H1 (cell line): ENCODE results near the gene OSBPL2. TPM values are rescaled to one million over a fixed set of nuclear protein-coding genes. Genes with fewer than 3 reads are reported as not detected.

Experiments
- CTCF ChIA-PET: fragments of 300-600 bp; sonication (Branson Sonifier 250); formaldehyde crosslinking; loops from one replicate; lab custom pipeline; 2021; ENCODE audit not compliant: partially characterized antibody; lab: Charles Lee
- POLR2A ChIA-PET: fragments of 300-600 bp; sonication (Branson Sonifier 250); formaldehyde crosslinking; loops from one replicate; lab custom pipeline; 2021; ENCODE audit warnings: inconsistent platforms; ENCODE audit not compliant: partially characterized antibody; lab: Charles Lee
- DNase-seq, 2 experiments: peaks; one replicate each; pipeline versions ENCODE4 v3.0.0 to v3.0.0-alpha.2; 2010 to 2022; ENCODE audit warnings: low spot score in 2 of 2, low read depth in 1 of 2, mixed read lengths in 1 of 2
- FAIRE-seq: peaks from 2 replicates; lab custom pipeline; 2011; peaks lifted over from hg19 to GRCh38; lab: Jason Lieb, UNC
- H2AFZ ChIP-seq: 2 replicates; pipeline ENCODE4 v1.8.1; 2012; ENCODE audit warnings: low read length, inconsistent platforms
- H2AK5ac ChIP-seq: 2 replicates; pipeline ENCODE4 v1.6.1; 2013; ENCODE audit warnings: low read depth, low read length
- H2BK120ac ChIP-seq: replicated peaks from 2 replicates; pipeline ENCODE3; 2013; ENCODE audit warnings: low read depth, low read length, inconsistent platforms
- H2BK12ac ChIP-seq: 2 replicates; pipeline ENCODE4 v1.6.1; 2013; ENCODE audit warnings: low read depth, low read length
- H2BK15ac ChIP-seq: 2 replicates; pipeline ENCODE4 v1.6.1; 2013; ENCODE audit warnings: low read length
- H2BK20ac ChIP-seq: 2 replicates; pipeline ENCODE4 v1.6.1; 2013; ENCODE audit warnings: low read length
- H2BK5ac ChIP-seq: 2 replicates; pipeline ENCODE4 v1.6.1; 2013; ENCODE audit warnings: low read depth, low read length
- H3K14ac ChIP-seq: 2 replicates; pipeline ENCODE4 v1.6.1; 2013; ENCODE audit warnings: inconsistent platforms; ENCODE audit not compliant: insufficient read length
- H3K18ac ChIP-seq: 2 replicates; pipeline ENCODE4 v1.6.1; 2013; ENCODE audit warnings: low read length; ENCODE audit errors: extremely low read depth
- H3K23ac ChIP-seq: 2 replicates; pipeline ENCODE4 v1.6.1; 2013; ENCODE audit warnings: inconsistent platforms; ENCODE audit not compliant: insufficient read length
- H3K23me2 ChIP-seq: 2 replicates; pipeline ENCODE4 v1.6.1; 2013; ENCODE audit warnings: low read depth, low read length
- H3K27ac ChIP-seq: 2 replicates; pipeline ENCODE4 v1.6.1; 2011; ENCODE audit warnings: low read depth, low read length, inconsistent platforms
- H3K27me3 ChIP-seq, 4 experiments: replicated peaks in 1 of 4; 1 replicate in 1 of 4; 2 replicates in 3 of 4; pipeline versions ENCODE4 v1.6.1 to v1.8.1; 2011 to 2013; ENCODE audit warnings: low read length in 3 of 4, mild to moderate bottlenecking in 3 of 4, inconsistent platforms in 2 of 4, mixed read lengths in 2 of 4, moderate library complexity in 1 of 4; ENCODE audit not compliant: control insufficient read depth in 3 of 4, insufficient read depth in 3 of 4; ENCODE audit errors: extremely low read depth in 1 of 4
- H3K36me3 ChIP-seq, 4 experiments: 2 replicates each; pipeline versions ENCODE4 v1.6.1 to v1.8.1; 2011 to 2013; ENCODE audit warnings: mild to moderate bottlenecking in 4 of 4, low read length in 3 of 4, moderate library complexity in 2 of 4, control low read depth in 1 of 4, inconsistent platforms in 1 of 4; ENCODE audit not compliant: insufficient read depth in 4 of 4, control insufficient read depth in 2 of 4
- H3K4ac ChIP-seq: replicated peaks from 2 replicates; pipeline ENCODE3; 2013; ENCODE audit warnings: low read length, low read depth, mixed read lengths, inconsistent platforms; ENCODE audit not compliant: insufficient read length
- H3K4me1 ChIP-seq, 4 experiments: replicated peaks in 1 of 4; 1 replicate in 1 of 4; 2 replicates in 3 of 4; pipeline versions ENCODE4 v1.6.1 to v1.8.1; 2011 to 2013; ENCODE audit warnings: low read length in 3 of 4, inconsistent platforms in 2 of 4, mixed read lengths in 1 of 4; ENCODE audit not compliant: insufficient read depth in 4 of 4, control insufficient read depth in 3 of 4
- H3K4me2 ChIP-seq, 2 experiments: 2 replicates each; pipeline versions ENCODE4 v1.6.1 to v1.8.1; 2011 to 2013; ENCODE audit warnings: low read depth in 2 of 2, low read length in 2 of 2, control low read depth in 1 of 2, inconsistent platforms in 1 of 2, mild to moderate bottlenecking in 1 of 2; ENCODE audit not compliant: insufficient read depth in 1 of 2
- H3K4me3 ChIP-seq, 4 experiments: fragments of 200-600, 300-600 bp in 1 of 4; sonication (generic), shearing (Covaris generic), sonication (Bioruptor Twin) in 1 of 4; 2 replicates each; pipeline versions ENCODE4 v1.5.1 to v1.8.1; 2011 to 2016; ENCODE audit warnings: low read length in 4 of 4, low read depth in 3 of 4, control low read depth in 2 of 4, inconsistent platforms in 2 of 4, mild to moderate bottlenecking in 2 of 4, mixed read lengths in 1 of 4, moderate library complexity in 1 of 4; ENCODE audit not compliant: insufficient read depth in 2 of 4; ENCODE audit errors: extremely low read depth in 1 of 4
- H3K56ac ChIP-seq: replicated peaks from 2 replicates; pipeline ENCODE3; 2013; ENCODE audit warnings: low read depth, mild to moderate bottlenecking, mixed read lengths, low read length, inconsistent platforms; ENCODE audit not compliant: insufficient read length
- H3K79me1 ChIP-seq: 2 replicates; pipeline ENCODE4 v1.6.1; 2013; ENCODE audit warnings: low read depth, low read length, control low read depth
- H3K79me2 ChIP-seq, 2 experiments: 2 replicates each; pipeline versions ENCODE4 v1.6.1 to v1.8.1; 2012 to 2013; ENCODE audit warnings: low read length in 2 of 2, mild to moderate bottlenecking in 2 of 2, inconsistent platforms in 1 of 2; ENCODE audit not compliant: insufficient read depth in 2 of 2, control insufficient read depth in 1 of 2
- H3K9ac ChIP-seq, 4 experiments: replicated peaks in 1 of 4; 1 replicate in 1 of 4; 2 replicates in 3 of 4; pipeline versions ENCODE4 v1.6.1 to v1.8.1; 2011 to 2013; ENCODE audit warnings: low read depth in 3 of 4, low read length in 3 of 4, control low read depth in 2 of 4, mild to moderate bottlenecking in 2 of 4, moderate library complexity in 2 of 4, inconsistent platforms in 1 of 4; ENCODE audit errors: extremely low read depth in 1 of 4
- H3K9me3 ChIP-seq, 2 experiments: 2 replicates each; pipeline versions ENCODE4 v1.6.1 to v1.8.1; 2012 to 2013; ENCODE audit warnings: mild to moderate bottlenecking in 2 of 2, moderate library complexity in 2 of 2, control low read depth in 1 of 2, inconsistent platforms in 1 of 2, low read depth in 1 of 2, low read length in 1 of 2, mixed read lengths in 1 of 2; ENCODE audit not compliant: insufficient read depth in 2 of 2
- H4K20me1 ChIP-seq, 2 experiments: replicated peaks in 1 of 2; 2 replicates each; pipeline versions ENCODE3 to v1.8.1; 2011 to 2013; ENCODE audit warnings: inconsistent platforms in 2 of 2, low read length in 2 of 2, mild to moderate bottlenecking in 1 of 2; ENCODE audit not compliant: insufficient read depth in 2 of 2, control insufficient read depth in 1 of 2
- H4K5ac ChIP-seq: 2 replicates; pipeline ENCODE4 v1.6.1; 2013; ENCODE audit warnings: low read length, low read depth, mixed read lengths, inconsistent platforms; ENCODE audit not compliant: insufficient read length
- H4K8ac ChIP-seq: 2 replicates; pipeline ENCODE4 v1.8.0; 2013; ENCODE audit warnings: mild to moderate bottlenecking, moderate library complexity, low read length, inconsistent platforms; ENCODE audit not compliant: insufficient read depth; ENCODE audit errors: extremely low read depth
- H4K91ac ChIP-seq: replicated peaks from 2 replicates; pipeline ENCODE3; 2013; ENCODE audit warnings: low read length, mixed read lengths, inconsistent platforms; ENCODE audit not compliant: insufficient read length
- ASH2L ChIP-seq: fragments of 200-600, 300-600 bp; sonication (generic); IDR thresholded peaks from one replicate; pipeline ENCODE4 v1.7.1; 2017; ENCODE audit warnings: low read length
- BCL11A ChIP-seq, 2 experiments: IDR thresholded peaks; one replicate each; pipeline ENCODE4 v1.6.1; 2011; ENCODE audit warnings: low read depth in 2 of 2, low read length in 2 of 2, mild to moderate bottlenecking in 2 of 2
- CBX5 ChIP-seq: fragments of 300-800, 300-1000 bp; sonication (generic); IDR thresholded peaks from 2 replicates; pipeline ENCODE4 v1.7.1; 2016; ENCODE audit warnings: antibody characterized with exemption, low read length, low read depth
- CEBPB ChIP-seq: IDR thresholded peaks from 2 replicates; pipeline ENCODE4 v1.6.1; 2012; ENCODE audit warnings: low read depth, low read length
- CHD1 ChIP-seq: IDR thresholded peaks from 2 replicates; pipeline ENCODE4 v1.6.1; 2012; ENCODE audit warnings: low read depth, low read length, improper control_type of control experiment
- HDAC2 ChIP-seq, 2 experiments: fragments of 300-600 bp in 1 of 2; sonication (generic) in 1 of 2; IDR thresholded peaks; 2 replicates each; pipeline ENCODE4 v1.6.1; 2011 to 2012; ENCODE audit warnings: low read depth in 2 of 2, low read length in 2 of 2, mild to moderate bottlenecking in 2 of 2, moderate library complexity in 2 of 2, borderline replicate concordance in 1 of 2, inconsistent platforms in 1 of 2
- KDM1A ChIP-seq: fragments of 200-600, 300-600 bp; sonication (generic); IDR thresholded peaks from 2 replicates; pipeline ENCODE4 v1.7.1; 2016; ENCODE audit warnings: mild to moderate bottlenecking, low read length, borderline replicate concordance
- KDM5A ChIP-seq: fragments of 200-600 bp; IDR thresholded peaks from 2 replicates; pipeline ENCODE4 v1.7.1; 2012; ENCODE audit warnings: mild to moderate bottlenecking, low read length, inconsistent platforms, mixed read lengths
- RAD21 ChIP-seq, 2 experiments: IDR thresholded peaks in 1 of 2; conservative IDR thresholded peaks in 1 of 2; 2 replicates each; pipeline ENCODE4 v1.6.1; 2011; ENCODE audit warnings: low read depth in 2 of 2, low read length in 2 of 2, improper control_type of control experiment in 1 of 2, inconsistent platforms in 1 of 2, mild to moderate bottlenecking in 1 of 2, moderate library complexity in 1 of 2
- SAP30 ChIP-seq: fragments of 300-600 bp; sonication (generic); IDR thresholded peaks from 2 replicates; pipeline ENCODE4 v1.7.1; 2012; ENCODE audit warnings: low read length, moderate library complexity, mild to moderate bottlenecking, inconsistent platforms; ENCODE audit not compliant: insufficient read depth, insufficient replicate concordance
- SUZ12 ChIP-seq: fragments of 200-600 bp; sonication (generic); IDR thresholded peaks from 2 replicates; pipeline ENCODE4 v1.6.1; 2012; ENCODE audit warnings: mild to moderate bottlenecking, inconsistent platforms, low read length, moderate library complexity, mixed read lengths
- YY1 ChIP-seq: IDR thresholded peaks from 2 replicates; pipeline ENCODE4 v1.6.1; 2011; ENCODE audit warnings: low read depth, mild to moderate bottlenecking, low read length
- WGBS, 2 experiments: shearing (Covaris generic) in 1 of 2; methylation state at CpG; one replicate each; pipeline versions ENCODE4 v1.1.6 to v1.1.7; 2013 to 2015; ENCODE audit warnings: low lambda C conversion rate in 2 of 2, mixed read lengths in 2 of 2, inconsistent platforms in 1 of 2, low coverage in 1 of 2, missing lambda C conversion rate in 1 of 2; ENCODE audit not compliant: insufficient replicate concordance in 2 of 2, insufficient coverage in 1 of 2, insufficient read length in 1 of 2; ENCODE audit errors: extremely low coverage in 1 of 2, missing lambda C conversion rate in 1 of 2; 5-methylcytosine and 5-hydroxymethylcytosine counted together
- polyA plus RNA-seq, 7 experiments: library from polyadenylated mRNA; depleted of rRNA in 3 of 7; stranded (reverse) in 5 of 7; unstranded in 2 of 7; fragments of >200 nt in 5 of 7; fragments of 200-250 nt in 2 of 7; gene quantifications; 1 replicate in 5 of 7; 2 replicates in 1 of 7; 4 replicates in 1 of 7; pipeline versions ENCODE4 v1.2.1 to v1.2.3, GENCODE V29; 2011 to 2013; ENCODE audit warnings: missing spikeins in 2 of 7, mixed read lengths in 2 of 7
- total RNA-seq: library from RNA; stranded (reverse); fragmentation: NEBNext Ultra II Directional; extraction: Animal tissue kit (Norgen Biotek cat#: 25700); gene quantifications from 2 replicates; pipeline ENCODE4 v1.2.1, GENCODE V29; 2021

OSBPL2 gene
- total and polyA plus RNA-seq, 2 of the 8 experiments (the other 6 are each of a cell fraction or from before 2014, with no cell fraction given), result 11.7 to 42.4 TPM

DNA sequence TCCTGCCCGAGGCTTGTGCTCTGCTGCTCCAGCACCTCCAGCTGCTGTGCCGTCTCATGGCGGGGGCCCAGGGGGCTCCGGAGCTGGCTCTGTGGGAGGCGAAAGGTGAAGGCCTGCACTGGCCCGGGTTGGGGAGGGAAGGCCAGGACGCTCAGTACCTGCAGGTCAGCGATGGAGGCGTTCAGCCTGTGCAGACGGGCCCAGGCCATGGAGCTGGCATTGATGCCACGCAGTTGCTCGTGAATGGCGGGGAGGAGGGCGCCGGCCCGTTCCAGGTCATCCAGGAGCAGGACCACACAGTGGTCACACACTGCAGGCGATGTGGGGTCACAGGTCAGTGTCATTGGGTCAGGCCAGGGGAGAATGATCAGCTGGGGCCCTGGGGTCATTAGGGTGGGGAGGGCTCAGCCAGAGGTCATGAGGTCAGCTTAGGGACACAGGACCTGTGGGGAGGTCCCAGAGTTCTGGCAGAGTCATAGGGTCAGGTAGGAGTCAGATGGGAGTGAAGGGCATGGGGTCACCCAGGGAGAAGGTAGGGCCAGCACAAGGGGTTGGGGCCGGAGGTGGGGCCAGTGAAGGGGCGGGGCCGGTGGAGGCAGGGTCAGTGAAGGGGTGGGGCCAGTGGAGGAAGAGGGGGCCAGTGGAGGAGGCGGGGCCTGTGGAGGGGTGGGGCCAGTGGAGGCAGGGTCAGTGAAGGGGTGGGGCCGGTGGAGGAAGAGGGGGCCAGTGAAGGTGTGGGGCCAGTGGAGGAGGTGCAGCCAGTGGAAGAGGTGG, 82.4 kb downstream of the OSBPL2 start:
- POLR2A ChIA-PET, result interaction anchor here (0.5 to 3.4 kb wide), 8 partner anchors 8 to 42 kb away, joined by 3 to 40 read pairs (median 4); no protein-coding TSS in a partner anchor
- Histone ChIP-seq H2BK12ac (no peak overlapping the region), H3K4me2 (no peak overlapping the region), H2BK15ac (no peak overlapping the region), H3K23me2 (no peaks in the 10 kb centered on the region), H2BK5ac (no peak overlapping the region), H2AFZ (no peak overlapping the region), H2BK120ac (no peak overlapping the region), H3K79me1 (no peaks in the 10 kb centered on the region), H3K9me3 (peaks cover 0 to 32% of the 10 kb centered on the region in 2 experiments; a peak in 2 of 4 replicates), H3K4ac (no peak overlapping the region), H3K36me3 (peaks cover 42 to 84% (median 70%) of the 10 kb centered on the region in 4 experiments), H4K5ac (no peak overlapping the region), H3K23ac (no peak overlapping the region), H2BK20ac (no peak overlapping the region), H3K79me2 (no peaks in the 10 kb centered on the region; a peak in 1 of 4 replicates), H3K14ac (no peak overlapping the region), H3K4me1 (no peaks in the 10 kb centered on the region), H4K20me1 (peaks cover 0 to 5% of the 10 kb centered on the region in 2 experiments), H2AK5ac (no peak overlapping the region), H3K27me3 (no peaks in the 10 kb centered on the region), H3K18ac (no peak overlapping the region), H3K9ac (no peak overlapping the region), H3K4me3 (no peak overlapping the region), H3K27ac (no peak overlapping the region), H3K56ac (no peak overlapping the region), H4K8ac (no peak overlapping the region), H4K91ac (no peak overlapping the region)
- CTCF ChIA-PET, result interaction anchor here (0.6 to 1.2 kb wide), 5 partner anchors 12 to 192 kb away, joined by 3 read pairs; no protein-coding TSS in a partner anchor
- FAIRE-seq (no peak), DNase-seq (no peak)
- 92% methylated on average over 17 of the region's 22 CpGs; no CpG with 5 or more reads in 1 of the 2 experiments for WGBS, 2 experiments
- no peak for TF ChIP-seq CHD1
- no peak for TF ChIP-seq ASH2L
- TF ChIP-seq HDAC2 (IDR thresholded peaks at IDR 0.05; ENCODE audit: borderline replicate concordance in 1 of 2, low read depth in 2 of 2, low read length in 2 of 2), result no peak
- no peak for TF ChIP-seq SAP30
- TF ChIP-seq SUZ12, result no peak
- TF ChIP-seq RAD21 (IDR thresholded peaks at IDR 0.05 in 1 of 2, conservative IDR thresholded peaks at IDR 0.05 in 1 of 2; ENCODE audit: low read depth in 2 of 2, low read length in 2 of 2), result no peak
- no peak for TF ChIP-seq CEBPB
- no peak for TF ChIP-seq YY1
- no peak for TF ChIP-seq BCL11A (IDR thresholded peaks at IDR 0.05; ENCODE audit: low read depth in 2 of 2, low read length in 2 of 2)
- TF ChIP-seq KDM5A, result no peak
- no peak for TF ChIP-seq KDM1A
- TF ChIP-seq CBX5, result no peak
